GM12864 (cell line): ENCODE data around the gene PPARGC1A.
A peak's percentile ranks its signal among the peaks of the same experiment; 100 is the strongest.

Source experiments
- DNase-seq: peaks from one replicate; pipeline ENCODE4 v3.0.0-alpha.2; 2011; ENCODE audit warnings: low read depth
- H3K4me3 ChIP-seq: 2 replicates; pipeline ENCODE4 v1.5.1; 2011; ENCODE audit warnings: mild to moderate bottlenecking, low read depth, low read length, control low read depth
- CTCF ChIP-seq: IDR thresholded peaks from 2 replicates; pipeline ENCODE4 v1.5.1; 2011; ENCODE audit warnings: low read depth, mild to moderate bottlenecking, moderate library complexity, low read length, control low read depth, inconsistent platforms; ENCODE audit errors: missing control alignments

Gene PPARGC1A

GRCh38 chr4:23884741-23885140, 5.1 kb downstream of the PPARGC1A start:
- no peak for TF ChIP-seq CTCF
- H3K4me3 ChIP-seq, result no peak overlapping the region
- DNase-seq, result no peak

- no peak for TF ChIP-seq CTCF
- no peak overlapping the region for H3K4me3 ChIP-seq
- DNase-seq, result no peak
These were observed 5.6 kb downstream of the PPARGC1A start for GRCh38 chr4:23884261-23884660.

- no peak overlapping the region for H3K4me3 ChIP-seq
- no peak for TF ChIP-seq CTCF
- no peak for DNase-seq
These were observed 6.8 kb downstream of the PPARGC1A start for GRCh38 chr4:23882976-23883531.

GRCh38 chr4:23881674-23882337, 8.0 kb downstream of the PPARGC1A start:
- peak; percentile 6 for TF ChIP-seq CTCF
- no peak overlapping the region for H3K4me3 ChIP-seq
- DNase-seq, result no peak

GRCh38 chr4:23881052-23881501, 8.8 kb downstream of the PPARGC1A start:
- no peak for TF ChIP-seq CTCF
- DNase-seq, result no peak
- H3K4me3 ChIP-seq, result no peak overlapping the region

- no peak overlapping the region for H3K4me3 ChIP-seq
- TF ChIP-seq CTCF, result no peak
- no peak for DNase-seq
These were observed 10.7 kb downstream of the PPARGC1A start for GRCh38 chr4:23878912-23879732.
